Stimulated activated naive CD4-positive, alpha-beta T cell (primary cell): ENCODE measurements around the gene PDZD7.
A peak's percentile ranks its signal among the peaks of the same experiment; 100 is the strongest.
"Not testable (repeated sequence)": the region's sequence is repeated elsewhere in the genome, so short reads cannot be mapped to it uniquely, and the experiment has no call there.

Experiments used
- DNase-seq, 6 experiments: peaks; one replicate each; lab custom pipeline; 2025; lab: John Stamatoyannopoulos, UW

PDZD7 gene

DNA sequence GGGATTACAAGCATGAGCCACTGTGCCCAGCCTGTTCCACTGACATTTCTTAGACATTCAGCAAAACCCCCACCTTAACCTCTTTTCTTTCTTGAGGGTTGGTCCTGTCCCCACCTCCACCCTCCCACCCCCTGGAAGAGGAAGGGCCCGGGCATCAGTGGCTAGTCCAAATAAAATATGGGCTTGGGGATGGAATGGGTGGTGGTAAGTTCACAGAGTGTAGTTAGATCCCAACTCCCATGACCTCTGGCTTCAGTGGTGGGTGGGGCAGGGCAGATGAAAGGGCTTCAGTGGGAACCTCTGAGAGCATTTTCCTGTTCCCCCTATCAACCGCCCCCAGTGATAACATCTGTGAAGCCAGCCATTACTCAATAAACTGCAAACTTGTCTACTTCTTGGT lies 9.9 kb upstream of the PDZD7 start:
- no peak for DNase-seq

DNA sequence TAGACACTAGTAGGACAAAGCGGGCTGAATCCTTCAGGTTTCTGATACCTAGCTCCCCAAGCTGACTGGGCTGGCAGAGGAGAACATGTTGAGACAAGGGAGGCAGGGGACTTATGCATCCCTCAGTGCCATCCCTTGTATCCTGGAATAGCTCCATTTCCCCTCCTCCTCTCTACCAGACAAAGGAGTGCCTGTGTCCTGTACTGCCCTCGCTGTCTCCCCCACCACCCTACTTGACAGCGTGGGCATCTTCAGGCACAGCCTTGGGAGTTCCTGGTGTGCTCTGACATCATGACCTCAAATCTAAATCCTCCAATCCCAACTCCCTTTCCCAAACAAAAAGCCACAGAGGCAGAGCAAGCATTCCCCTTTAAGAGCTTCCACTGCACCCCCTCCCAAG lies 9.1 kb upstream of the PDZD7 start:
- DNase-seq: no peak

DNA sequence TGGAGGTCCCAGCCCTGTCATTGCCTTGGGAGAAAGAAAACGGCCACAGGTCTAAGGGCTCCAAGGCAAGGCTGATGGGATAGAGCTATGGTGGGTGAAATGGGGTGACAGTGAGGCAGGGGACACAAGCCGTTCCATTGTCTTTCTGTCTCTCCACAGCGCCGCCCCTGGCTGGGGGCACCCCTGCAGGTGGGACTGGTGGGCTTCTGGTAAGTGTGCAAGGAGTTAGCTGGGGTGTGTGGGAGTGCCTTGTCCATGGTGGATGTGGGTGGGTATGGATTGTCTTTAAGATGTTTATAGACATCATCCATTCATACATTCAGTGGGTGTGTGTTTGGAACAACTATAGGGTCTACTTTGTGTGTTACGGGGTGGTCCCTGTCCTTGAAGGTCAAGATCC lies 7.6 kb upstream of the PDZD7 start:
- no peak for DNase-seq

DNA sequence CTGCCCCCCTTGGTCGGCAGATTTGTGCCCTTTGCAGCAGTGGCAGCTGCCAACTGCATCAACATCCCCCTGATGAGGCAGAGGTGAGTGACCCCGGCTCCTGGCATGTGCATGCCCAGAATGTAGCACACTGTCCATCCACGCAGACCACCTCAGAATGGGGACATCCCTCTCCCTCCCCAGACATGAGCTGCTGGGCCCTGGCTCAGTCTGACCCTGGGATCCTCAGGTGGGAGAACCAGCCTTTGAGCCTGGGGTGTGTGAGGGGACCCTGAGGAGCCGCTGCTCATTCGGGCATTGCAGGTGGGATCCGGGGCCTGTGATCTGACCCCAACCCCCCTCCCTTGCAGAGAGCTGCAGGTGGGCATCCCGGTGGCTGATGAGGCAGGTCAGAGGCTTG lies 5.8 kb upstream of the PDZD7 start:
- DNase-seq: no peak

DNA sequence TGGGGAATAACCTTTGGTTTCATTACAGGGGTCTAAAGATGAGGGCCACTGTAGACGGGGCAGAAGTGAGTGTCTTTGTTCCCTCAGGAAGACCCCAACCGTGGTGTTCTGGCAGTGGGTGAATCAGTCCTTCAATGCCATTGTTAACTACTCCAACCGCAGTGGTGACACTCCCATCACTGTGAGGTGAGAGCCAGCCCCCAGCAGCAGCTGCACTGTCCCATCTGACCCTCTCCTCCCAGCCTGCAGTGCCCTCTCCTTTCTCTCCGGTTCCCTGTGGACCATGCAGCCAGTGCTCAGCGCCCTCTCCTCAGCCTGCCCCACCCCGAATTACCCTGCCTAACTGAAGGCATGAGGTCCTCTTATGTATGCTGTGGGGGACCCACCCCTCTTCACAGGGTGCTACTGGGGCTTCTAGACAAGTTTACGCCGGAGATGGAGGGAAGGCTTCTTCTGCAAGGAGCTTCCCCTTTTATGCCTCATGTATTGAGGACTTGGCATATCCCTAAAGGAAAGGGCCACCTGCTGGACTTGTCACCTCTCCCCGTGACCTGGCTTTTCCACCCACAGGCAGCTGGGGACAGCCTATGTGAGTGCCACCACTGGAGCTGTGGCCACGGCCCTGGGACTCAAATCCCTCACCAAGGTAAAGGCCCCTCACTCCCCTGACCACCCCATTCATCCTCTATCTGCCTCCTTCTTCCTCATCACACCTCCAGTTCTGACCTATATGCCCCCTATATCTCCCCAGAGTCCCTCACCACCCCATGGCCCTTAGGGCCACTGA lies 5.2 kb upstream of the PDZD7 start:
- no peak for DNase-seq

DNA sequence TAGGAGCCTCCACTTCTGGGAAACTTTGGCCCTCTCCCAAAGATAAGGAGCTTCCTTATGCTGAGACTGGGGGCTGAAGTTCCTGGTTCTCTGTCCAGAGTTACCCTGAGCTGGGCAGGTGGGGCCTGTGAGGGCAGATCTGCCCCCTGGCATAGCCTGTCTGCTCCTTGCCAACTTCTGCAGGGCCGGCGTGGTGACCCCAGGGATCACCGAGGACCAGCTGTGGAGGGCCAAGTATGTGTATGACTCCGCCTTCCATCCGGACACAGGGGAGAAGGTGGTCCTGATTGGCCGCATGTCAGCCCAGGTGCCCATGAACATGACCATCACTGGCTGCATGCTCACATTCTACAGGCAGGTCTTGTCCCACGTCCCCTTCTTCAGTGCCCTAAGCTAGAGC lies 4.4 kb upstream of the PDZD7 start:
- no peak for DNase-seq

DNA sequence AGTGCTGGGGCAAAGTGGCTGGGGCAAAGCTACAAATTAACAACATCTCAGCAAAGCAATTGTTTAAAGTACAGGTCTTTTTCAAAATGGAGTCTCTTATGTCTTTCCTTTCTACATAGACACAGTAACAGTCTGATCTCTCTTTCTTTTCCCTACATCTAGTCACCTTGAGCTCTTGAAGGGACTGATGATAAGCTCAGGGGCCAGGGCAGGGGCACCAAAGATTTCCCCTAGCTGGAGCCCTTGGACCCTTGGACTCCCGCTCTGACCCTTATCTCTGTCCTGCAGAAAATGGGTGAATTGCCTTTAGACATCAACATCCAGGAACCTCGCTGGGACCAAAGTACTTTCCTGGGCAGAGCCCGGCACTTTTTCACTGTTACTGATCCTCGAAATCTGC lies 3.5 kb upstream of the PDZD7 start:
- not testable (repeated sequence) for DNase-seq

DNA sequence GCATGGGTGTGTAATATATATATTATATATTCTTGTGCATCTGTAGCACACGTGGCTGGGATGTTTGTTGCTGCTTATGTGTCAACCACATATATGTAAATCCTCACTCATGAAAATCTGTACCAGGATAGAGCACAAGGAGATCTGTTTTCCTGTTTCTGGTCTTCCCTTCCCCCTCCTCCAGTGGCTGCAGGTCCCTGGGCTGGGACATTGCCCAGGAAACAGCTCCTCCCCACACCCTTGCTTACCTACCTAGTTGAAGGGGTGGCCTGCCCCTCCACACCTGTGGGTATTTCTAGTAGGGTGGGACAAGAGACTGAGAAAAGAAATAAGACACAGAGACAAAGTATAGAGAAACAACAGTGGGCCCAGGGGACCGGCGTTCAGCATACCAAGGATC lies 2.3 kb upstream of the PDZD7 start:
- no peak for DNase-seq

DNA sequence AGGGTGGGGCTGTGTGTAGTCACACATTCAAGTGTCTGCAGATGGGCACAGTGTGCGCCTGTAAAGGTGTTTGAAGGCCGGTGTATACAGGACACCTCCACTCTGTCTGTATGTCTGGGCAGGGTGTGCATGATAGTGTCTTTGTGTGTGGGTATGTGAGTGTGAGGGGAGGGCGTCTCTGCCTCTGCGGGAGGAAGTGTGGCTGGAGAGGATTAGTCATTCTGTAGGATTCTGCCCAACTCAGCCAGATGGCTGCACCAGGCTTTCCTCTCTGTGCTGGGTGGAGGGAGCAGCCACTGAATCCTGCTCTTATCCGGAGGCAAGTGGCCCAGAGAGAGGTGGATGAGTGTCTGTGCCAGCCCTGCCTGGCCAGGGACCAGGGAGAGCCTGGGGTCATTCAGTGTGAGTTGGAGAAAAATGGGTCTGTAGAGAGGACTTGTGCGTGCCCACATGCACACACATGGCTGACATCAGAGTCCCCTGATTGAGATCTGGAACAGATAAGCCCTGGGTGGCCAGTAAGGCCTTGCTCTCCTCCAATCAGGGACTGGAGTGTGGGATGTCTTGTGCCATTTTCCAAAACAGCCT lies 1.8 kb upstream of the PDZD7 start:
- no peak for DNase-seq

DNA sequence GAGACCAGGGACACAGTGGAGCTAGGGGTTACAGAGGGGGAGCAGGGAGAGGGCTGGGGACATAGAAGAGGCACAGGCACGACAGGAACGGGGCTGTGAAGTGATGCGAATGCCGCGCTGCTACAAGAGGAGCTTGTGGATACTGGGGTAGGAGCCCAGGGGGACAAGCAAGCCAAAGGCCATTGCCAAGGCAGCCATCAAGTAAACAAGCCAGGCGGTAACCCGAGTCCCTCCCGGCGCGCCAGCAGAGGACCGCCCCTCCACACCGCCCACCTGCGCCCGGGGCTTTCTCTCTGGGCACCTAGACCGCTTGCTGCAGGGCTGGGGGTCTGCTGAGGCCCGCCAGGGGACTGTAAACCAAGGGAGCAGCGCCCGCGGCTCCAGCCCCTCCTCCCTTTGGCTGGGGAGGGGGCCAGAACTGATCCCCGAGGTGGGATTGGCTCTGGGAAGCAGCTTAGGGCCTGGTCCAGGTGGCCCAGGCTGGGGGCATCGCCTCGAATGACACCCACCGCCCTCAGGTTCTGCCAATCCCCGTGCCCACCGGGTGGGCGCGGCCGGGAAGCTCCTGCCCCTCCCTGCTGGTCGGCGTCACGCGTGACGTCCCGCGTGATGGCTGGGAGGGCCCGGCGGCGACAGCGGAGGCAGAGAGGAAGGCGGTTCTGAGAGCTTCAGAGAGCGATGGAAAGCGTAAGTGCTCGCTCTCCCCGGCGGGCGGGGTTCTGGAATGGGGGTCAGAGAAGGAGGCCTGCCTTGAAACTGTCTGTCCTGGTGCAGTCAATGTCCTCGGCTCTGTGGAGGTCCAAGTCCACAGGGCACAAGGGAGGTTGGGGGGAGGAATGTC lies 1.1 kb upstream of the PDZD7 start:
- peak; percentile 76 to 86 (median 82) for DNase-seq

DNA sequence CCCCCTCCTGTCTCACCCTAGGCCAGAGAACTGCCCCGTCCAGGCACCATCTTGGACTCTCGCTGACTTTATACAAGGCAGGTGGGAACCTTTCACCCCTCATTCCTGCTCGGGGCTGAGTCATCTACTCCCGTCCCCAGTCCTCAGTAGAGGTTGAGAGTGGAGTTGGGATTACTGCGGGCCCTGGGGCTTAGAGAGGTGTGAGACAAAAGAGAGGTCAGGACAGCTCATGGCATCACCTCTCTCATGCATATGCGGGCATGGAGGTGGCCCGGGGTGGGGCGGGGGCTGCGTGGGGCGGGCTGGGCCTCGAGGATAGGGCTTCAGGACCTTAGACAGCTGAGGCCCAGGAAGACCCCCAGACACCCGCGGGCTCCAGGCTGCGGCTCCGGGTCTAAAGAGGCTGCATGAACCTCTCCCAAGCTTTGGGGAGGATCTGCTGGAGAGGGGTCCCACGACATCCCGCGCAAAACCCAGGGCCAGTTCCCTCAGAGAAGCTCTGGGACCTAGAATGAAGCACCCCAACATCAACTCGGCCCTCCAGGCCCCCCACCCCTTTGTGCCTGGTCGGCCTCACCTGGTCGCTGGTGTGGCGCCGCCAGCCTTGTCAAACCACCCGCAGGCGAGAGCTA lies 317 bp downstream of the PDZD7 start:
- DNase-seq: no peak

DNA sequence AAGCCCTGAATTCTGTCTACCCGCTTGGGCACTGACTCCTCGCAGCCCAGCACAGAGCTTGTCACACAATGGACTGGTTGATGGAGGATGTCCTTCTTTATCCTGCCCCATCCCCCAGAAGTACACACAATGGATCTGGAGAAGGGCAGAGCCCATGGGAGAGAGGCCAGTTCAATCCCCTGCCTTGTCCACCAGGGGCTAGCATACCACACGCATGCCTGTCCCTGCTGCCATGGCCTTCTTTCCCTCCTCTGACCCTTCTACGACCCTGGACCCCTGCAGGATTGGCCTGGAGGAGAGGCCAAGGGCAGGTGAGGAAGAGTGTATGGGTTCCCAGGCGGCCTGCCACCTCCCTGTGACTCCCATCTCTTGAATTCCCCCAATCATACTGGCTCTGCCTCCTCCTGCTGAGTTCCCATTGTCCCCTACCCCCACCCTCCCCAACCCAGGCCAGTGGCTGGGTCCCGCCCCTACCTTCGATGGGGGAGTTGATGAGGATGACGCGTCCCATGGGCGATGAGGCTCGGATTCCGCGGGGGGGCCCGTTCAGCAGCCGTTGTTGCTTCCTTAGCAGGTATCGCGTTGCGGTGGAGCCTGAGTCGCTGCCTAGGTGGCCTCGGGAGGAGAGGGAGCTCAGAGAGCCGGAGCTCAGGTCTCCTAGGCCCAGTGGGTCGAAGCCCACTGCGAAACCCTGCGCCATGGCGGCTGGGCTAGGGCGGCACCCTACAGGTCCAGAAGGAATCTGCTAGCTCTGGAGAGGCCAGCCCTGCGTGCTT lies 1.2 kb downstream of the PDZD7 start:
- no peak for DNase-seq

DNA sequence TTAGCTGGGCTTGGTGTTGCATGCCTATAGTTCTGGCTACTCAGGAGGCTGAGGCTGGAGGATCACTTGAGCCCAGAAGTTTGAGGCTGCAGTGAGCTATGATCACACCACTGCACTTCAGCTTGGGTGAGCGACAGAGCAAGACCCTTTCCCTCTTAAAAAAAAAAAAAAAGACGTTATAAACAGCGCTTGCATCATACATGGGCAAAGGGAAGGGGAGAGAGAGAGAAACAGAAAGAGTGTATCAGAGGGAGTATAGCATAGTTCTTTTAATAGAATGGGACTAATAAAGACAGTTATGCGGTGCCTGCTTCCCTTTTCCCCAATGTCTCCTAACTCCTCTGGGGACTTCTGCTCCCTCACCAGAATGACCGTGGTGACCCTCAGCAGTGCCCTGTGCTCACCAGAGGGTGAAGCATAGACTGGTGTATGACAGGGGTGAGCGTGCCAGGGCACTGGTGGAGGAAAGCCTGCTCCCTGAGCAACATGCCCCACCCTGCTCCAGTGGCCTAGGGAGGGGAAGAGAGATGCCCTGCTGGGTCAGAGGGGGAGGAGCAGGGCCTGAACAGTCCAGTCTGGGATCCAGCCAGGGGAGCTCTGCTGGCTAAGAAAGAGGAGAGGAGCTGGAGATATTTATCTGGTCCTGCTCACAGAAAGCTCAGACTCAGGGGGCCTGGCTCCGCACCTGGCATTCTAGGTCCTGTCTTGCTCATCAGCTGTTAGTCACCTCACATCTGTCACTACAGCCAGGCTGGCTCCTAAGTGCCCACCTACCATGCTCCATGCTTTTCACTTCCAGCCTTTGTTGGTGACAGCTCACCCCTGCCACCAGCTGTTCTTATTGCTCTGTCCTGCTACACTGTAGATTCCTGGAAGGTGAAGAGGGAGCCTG lies 2.2 kb downstream of the PDZD7 start:
- no peak for DNase-seq

DNA sequence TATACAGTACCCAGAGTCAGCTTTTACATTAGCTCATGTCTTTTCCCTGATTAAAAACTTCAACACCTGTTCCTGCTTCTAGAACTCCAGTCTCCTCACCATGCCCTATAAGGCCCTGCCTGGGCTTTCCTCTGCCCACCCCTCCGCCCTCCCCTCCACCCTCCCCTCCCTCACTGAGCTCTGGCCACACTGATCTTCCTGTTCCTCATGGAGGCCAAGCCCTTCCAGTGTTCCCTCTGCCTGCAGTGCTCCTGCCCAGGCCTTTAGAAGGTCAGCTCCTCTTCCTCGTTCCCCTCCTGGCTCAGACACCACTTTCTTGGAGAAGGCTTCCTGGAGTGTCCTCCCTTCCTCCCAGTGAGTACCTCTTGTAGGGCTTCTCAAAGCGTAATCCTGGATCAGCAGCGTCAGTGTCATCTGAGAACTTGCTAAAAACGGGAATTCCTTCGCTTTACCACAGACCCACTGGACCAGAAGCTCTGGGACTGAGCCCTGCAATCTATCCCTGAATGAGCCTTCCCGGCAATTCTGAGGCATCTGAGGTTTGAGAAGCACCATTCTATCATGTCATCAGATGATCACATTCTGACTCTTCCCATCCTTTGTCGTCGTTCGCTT lies 3.7 kb downstream of the PDZD7 start:
- no peak for DNase-seq

DNA sequence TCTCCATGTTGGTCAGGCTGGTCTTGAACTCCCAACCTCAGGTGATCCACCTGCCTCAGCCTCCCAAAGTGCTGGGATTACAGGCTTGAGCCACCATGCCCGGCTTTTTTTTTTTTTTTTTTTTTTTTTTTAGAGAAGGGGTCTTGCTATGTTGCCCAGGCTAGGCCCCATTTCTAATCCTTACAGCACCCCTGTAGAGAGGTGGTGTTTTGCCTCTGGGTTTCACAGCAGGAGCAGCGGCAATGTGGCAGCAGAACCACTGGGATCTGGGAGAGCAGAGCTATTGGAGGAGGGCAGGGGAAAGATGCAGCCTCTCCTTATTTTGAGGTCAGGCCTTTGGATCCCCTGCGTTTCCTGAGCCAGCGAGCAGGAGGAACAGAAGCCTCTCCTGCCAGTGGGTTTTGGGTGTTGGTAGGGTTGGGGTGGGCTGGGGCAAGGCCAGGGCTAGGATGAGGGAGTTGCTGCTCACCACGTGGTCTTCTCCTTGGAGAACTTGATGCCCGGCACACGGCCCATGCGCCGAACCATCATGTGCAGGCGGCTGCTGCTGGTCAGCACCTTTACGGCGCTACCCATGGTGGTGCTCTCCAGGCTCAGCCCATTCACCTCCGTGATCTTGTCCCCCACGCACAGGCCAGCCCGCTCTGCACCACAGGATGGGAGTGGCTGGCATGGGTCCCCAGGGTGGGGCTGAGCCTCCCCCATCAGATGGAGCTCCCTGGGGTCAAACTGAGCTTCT lies 7.8 kb downstream of the PDZD7 start:
- no peak for DNase-seq

DNA sequence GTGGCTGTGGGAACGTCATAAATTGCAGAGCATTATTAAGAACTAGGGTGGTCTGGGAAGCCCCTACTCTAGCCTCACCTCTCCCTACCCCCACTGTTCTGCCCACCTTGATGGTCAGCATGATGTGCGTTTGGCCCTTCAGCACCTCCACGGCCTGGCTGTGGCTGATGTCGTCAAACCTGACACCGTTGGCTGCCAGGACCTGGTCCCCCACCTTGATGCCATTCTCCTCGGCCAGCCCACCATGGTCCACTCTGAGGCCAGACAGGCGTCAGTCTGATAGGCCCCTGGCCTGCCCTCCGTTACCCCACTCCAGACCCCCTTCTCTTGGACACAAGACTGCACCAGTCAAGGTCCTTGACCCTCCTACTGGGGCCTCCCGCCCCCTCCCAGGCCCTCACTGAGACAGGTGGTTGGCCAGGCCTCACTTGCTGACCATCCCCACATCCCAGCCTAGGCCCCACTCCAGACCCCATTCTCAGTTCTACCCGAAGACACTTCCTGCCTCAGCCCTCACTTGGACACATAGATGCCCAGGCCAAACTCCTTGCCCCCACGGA lies 9.2 kb downstream of the PDZD7 start:
- DNase-seq: no peak

DNA sequence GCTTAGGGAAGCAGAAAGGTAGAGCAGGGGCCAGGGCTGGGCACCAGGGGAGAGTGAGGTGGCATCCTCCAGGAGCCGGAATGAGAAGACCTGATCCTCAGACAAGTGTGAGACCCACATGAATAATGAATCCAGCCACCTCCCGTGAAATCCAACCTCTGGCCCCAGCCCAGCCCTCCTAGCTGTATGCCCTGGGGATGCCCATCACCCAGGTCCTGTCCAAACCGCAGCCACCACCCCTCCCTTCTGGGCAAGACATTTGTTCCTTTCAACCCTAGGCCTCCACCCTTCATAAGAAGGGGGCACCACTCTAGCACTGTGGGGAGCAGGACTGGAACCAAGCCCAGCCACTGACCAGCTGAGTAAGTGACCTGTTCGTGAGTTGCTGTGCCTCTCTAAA lies 9.7 kb downstream of the PDZD7 start:
- no peak for DNase-seq

DNA sequence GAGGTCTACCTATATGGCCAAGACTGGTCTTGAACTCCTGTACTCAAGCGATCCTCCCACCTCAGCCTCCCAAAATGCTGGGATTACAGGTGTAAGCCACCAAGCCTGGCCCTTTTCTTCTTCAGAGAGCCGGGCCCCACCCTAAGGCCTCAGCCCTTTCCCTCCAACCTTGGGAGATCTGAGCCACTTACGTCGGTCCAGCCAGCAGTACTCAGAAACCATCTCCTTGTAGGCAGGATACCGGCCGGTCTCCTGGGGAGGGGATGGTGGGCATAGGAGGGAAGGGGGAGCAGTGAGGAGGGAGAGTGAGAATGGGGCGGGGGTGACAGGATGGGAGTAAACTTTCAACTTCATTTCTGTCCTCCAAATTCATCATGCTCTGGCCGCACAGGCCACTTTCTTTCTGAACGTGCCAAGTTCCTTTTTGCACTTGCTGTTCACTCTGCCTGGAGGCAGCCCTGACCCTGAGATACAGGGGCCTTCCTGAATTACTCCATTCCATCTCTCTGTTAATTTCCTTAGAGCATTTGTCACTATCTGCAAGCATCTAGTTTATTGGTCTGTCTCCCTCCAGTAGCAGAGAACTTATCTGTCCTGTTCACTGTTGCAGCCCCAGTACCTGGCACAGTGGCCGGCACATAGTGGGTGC lies 10.4 kb downstream of the PDZD7 start:
- DNase-seq: no peak

DNA sequence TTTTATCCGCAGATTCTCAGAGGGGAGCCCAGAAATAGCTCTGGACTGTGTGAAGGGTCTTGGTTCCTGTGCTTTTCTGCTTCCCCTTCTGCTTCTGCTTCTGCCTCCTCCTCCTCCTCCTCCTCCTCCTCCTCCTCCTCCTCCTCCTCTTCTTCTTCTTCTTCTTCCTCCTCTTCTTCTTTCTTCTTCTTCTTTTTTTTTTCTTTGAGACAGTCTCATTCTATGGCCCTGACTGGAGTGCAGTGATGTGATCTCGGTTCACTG lies 11.6 kb downstream of the PDZD7 start:
- no peak for DNase-seq
